B cell (primary cell): ENCODE data around the gene SAMD4A. TPM values are rescaled to one million over a fixed set of nuclear protein-coding genes. Genes with fewer than 3 reads are reported as not detected.

Source experiments
- ATAC-seq: fragments of 200-7000 bp; cut with Tn5 transposase; one replicate; pipeline ENCODE4 v1.10.0; 2021; ENCODE audit warnings: low read depth, mild to moderate bottlenecking, moderate number of reproducible peaks, moderate library complexity
- CTCF ChIA-PET: fragments of 350-600 bp; sonication (Branson Sonifier 250); formaldehyde crosslinking; loops from one replicate; lab custom pipeline; 2021; ENCODE audit warnings: antibody characterized with exemption, inconsistent platforms; lab: Charles Lee
- POLR2A ChIA-PET: fragments of 350-600 bp; sonication (Branson Sonifier 250); formaldehyde crosslinking; loops from one replicate; lab custom pipeline; 2021; ENCODE audit warnings: antibody characterized with exemption; lab: Charles Lee
- DNase-seq: peaks from one replicate; pipeline ENCODE4 v3.0.0; 2013
- H2AFZ ChIP-seq: 2 replicates; pipeline ENCODE4 v1.6.1; 2012; ENCODE audit warnings: mild to moderate bottlenecking, low read depth, low read length; ENCODE audit not compliant: insufficient read depth, poor library complexity, severe bottlenecking
- H3K27ac ChIP-seq, 2 donors: 1 replicate in 1 of 2; 2 replicates in 1 of 2; pipeline ENCODE4 v1.5.1; 2012 to 2013; ENCODE audit warnings: low read length in 2 of 2, mild to moderate bottlenecking in 2 of 2, moderate library complexity in 1 of 2
- H3K27me3 ChIP-seq, 4 experiments: fragments of 200-600 bp in 1 of 4; sonication (generic) in 1 of 4; replicated peaks in 1 of 4; 1 replicate in 2 of 4; 2 replicates in 2 of 4; pipeline versions ENCODE4 v1.6.1 to v1.7.0; 2013 to 2016; ENCODE audit warnings: low read length in 3 of 4, mild to moderate bottlenecking in 2 of 4, mixed read lengths in 1 of 4, moderate library complexity in 1 of 4; ENCODE audit not compliant: insufficient read depth in 4 of 4, control insufficient read depth in 3 of 4; ENCODE audit errors: control extremely low read depth in 1 of 4
- H3K36me3 ChIP-seq, 2 experiments: replicated peaks in 1 of 2; 1 replicate in 1 of 2; 2 replicates in 1 of 2; pipeline versions ENCODE4 v1.6.1 to v1.7.1; 2013; ENCODE audit warnings: low read length in 1 of 2; ENCODE audit not compliant: insufficient read depth in 2 of 2, control insufficient read depth in 1 of 2; ENCODE audit errors: control extremely low read depth in 1 of 2, extremely low read depth in 1 of 2
- H3K4me1 ChIP-seq, 2 donors: fragments of 200-600 bp in 1 of 2; sonication (generic) in 1 of 2; 1 replicate in 1 of 2; 2 replicates in 1 of 2; pipeline versions ENCODE4 v1.5.1 to v1.6.1; 2013 to 2017; ENCODE audit warnings: low read length in 2 of 2; ENCODE audit not compliant: control insufficient read depth in 2 of 2, insufficient read depth in 2 of 2
- H3K4me2 ChIP-seq: replicated peaks from 2 replicates; pipeline ENCODE3; 2012; ENCODE audit warnings: mild to moderate bottlenecking, low read depth, low read length; ENCODE audit not compliant: poor library complexity, severe bottlenecking
- H3K4me3 ChIP-seq, 5 experiments: fragments of 200-600 bp in 1 of 5; sonication (generic) in 1 of 5; 1 replicate in 3 of 5; 2 replicates in 2 of 5; pipeline versions ENCODE4 v1.5.1 to v1.7.0; 2011 to 2016; ENCODE audit warnings: low read length in 4 of 5, mild to moderate bottlenecking in 4 of 5, low read depth in 2 of 5, control low read depth in 1 of 5, moderate library complexity in 1 of 5; ENCODE audit not compliant: insufficient read depth in 1 of 5; ENCODE audit errors: control extremely low read depth in 1 of 5, extremely low read depth in 1 of 5
- H3K79me2 ChIP-seq: fragments of 200-600 bp; sonication (generic); one replicate; pipeline ENCODE4 v1.6.0; 2016; ENCODE audit warnings: low read length; ENCODE audit not compliant: control insufficient read depth, insufficient read depth
- H3K9ac ChIP-seq: fragments of 200-600 bp; sonication (generic); 2 replicates; pipeline ENCODE4 v1.6.1; 2017; ENCODE audit warnings: mild to moderate bottlenecking, low read length, moderate library complexity
- H3K9me3 ChIP-seq, 3 donors: one replicate each; pipeline versions ENCODE4 v1.6.1 to v1.7.1; 2013; ENCODE audit warnings: low read length in 2 of 3; ENCODE audit not compliant: control insufficient read depth in 2 of 3, insufficient read depth in 1 of 3; ENCODE audit errors: control extremely low read depth in 1 of 3
- H4K20me1 ChIP-seq: 2 replicates; pipeline ENCODE4 v1.6.0; 2012; ENCODE audit warnings: mild to moderate bottlenecking, low read length; ENCODE audit not compliant: insufficient read depth, control insufficient read depth, poor library complexity, severe bottlenecking
- H3K27ac Mint-ChIP-seq: one replicate; pipeline ENCODE4 v1.8.0; 2021; ENCODE audit warnings: mixed read lengths
- H3K27me3 Mint-ChIP-seq: one replicate; pipeline ENCODE4 v1.8.0; 2021; ENCODE audit warnings: mixed read lengths
- H3K4me1 Mint-ChIP-seq: one replicate; pipeline ENCODE4 v1.8.0; 2021; ENCODE audit warnings: mixed read lengths
- H3K4me3 Mint-ChIP-seq: one replicate; pipeline ENCODE4 v1.8.0; 2021; ENCODE audit warnings: mixed read lengths
- H3K9me3 Mint-ChIP-seq: one replicate; pipeline ENCODE4 v1.8.0; 2022; ENCODE audit warnings: mixed read lengths; ENCODE audit not compliant: insufficient read depth
- CTCF ChIP-seq: fragments of 200-600 bp; IDR thresholded peaks from one replicate; pipeline ENCODE4 v1.8.0; 2022; ENCODE audit warnings: antibody characterized with exemption, mild to moderate bottlenecking
- EZH2 ChIP-seq: IDR thresholded peaks from 2 replicates; pipeline ENCODE4 v1.6.1; 2012; ENCODE audit warnings: borderline replicate concordance, low read depth, mild to moderate bottlenecking, moderate library complexity, low read length; ENCODE audit not compliant: insufficient read depth, poor library complexity, severe bottlenecking
- WGBS: methylation state at CpG from one replicate; pipeline ENCODE4 v1.1.5; 2013; ENCODE audit warnings: missing lambda C conversion rate; ENCODE audit not compliant: insufficient coverage; 5-methylcytosine and 5-hydroxymethylcytosine counted together
- intact Hi-C: fragments of 100-400 bp; cut with micrococcal nuclease; formaldehyde crosslinking; loops from one replicate; pipeline ENCODE4 v1.10.0; 2022
- polyA plus RNA-seq: library from polyadenylated mRNA; depleted of rRNA; stranded (reverse); fragments of >200 nt; gene quantifications from 2 replicates; pipeline ENCODE4 v1.2.3, GENCODE V29; 2012
- total RNA-seq, 2 donors: library from RNA; stranded (reverse); fragments of 120-200 nt in 1 of 2; gene quantifications; 1 replicate in 1 of 2; 2 replicates in 1 of 2; pipeline versions ENCODE4 v1.2.3 to v1.2.4, GENCODE V29; 2013 to 2022

The SAMD4A gene
- total and polyA plus RNA-seq, 2 donors (not counting 1 experiment from before 2014, with no cell fraction given), result 5.7 to 13.7 TPM

- intact Hi-C loops, result no loop called here
- Mint-ChIP-seq H3K4me3 (no peak overlapping the region), H3K27me3 (no peaks in the 10 kb centered on the region), H3K27ac (no peak overlapping the region), H3K4me1 (peaks cover 1% of the 10 kb centered on the region), H3K9me3 (no peaks in the 10 kb centered on the region)
- no peak for ATAC-seq
- no peak overlapping the region for H3K9ac ChIP-seq
- H3K4me1 ChIP-seq, result no peaks in the 10 kb centered on the region
- no peaks in the 10 kb centered on the region for H3K27me3 ChIP-seq
- POLR2A ChIA-PET, result no interaction called here
- no peaks in the 10 kb centered on the region for H3K36me3 ChIP-seq
- no peak overlapping the region for H3K27ac ChIP-seq
- no peak overlapping the region for H2AFZ ChIP-seq
- H3K79me2 ChIP-seq, result peaks cover 9% of the 10 kb centered on the region
- no peaks in the 10 kb centered on the region for H4K20me1 ChIP-seq
- CTCF ChIA-PET, result interaction anchor here (1.1 kb wide), 1 partner anchor 164 kb away, joined by 4 read pairs; no protein-coding TSS in a partner anchor
- 98% methylated on average over 5 of the region's 12 CpGs for WGBS
- no peak for DNase-seq
- no peak overlapping the region for H3K4me2 ChIP-seq
- TF ChIP-seq CTCF (no peak), EZH2 (no peak)
- H3K9me3 ChIP-seq, result no peaks in the 10 kb centered on the region
- no peak overlapping the region for H3K4me3 ChIP-seq
These were observed 43.4 kb downstream of the SAMD4A start for GRCh38 chr14:54610051-54610977.

GRCh38 chr14:54614296-54614695, 47.4 kb downstream of the SAMD4A start:
- Histone ChIP-seq H3K79me2 (no peaks in the 10 kb centered on the region), H3K27me3 (no peaks in the 10 kb centered on the region), H3K4me3 (no peak overlapping the region), H3K4me1 (no peaks in the 10 kb centered on the region), H3K9me3 (no peaks in the 10 kb centered on the region), H2AFZ (no peak overlapping the region), H3K9ac (no peak overlapping the region), H4K20me1 (no peaks in the 10 kb centered on the region), H3K4me2 (no peak overlapping the region), H3K36me3 (no peaks in the 10 kb centered on the region), H3K27ac (no peak overlapping the region)
- intact Hi-C loops, result no loop called here
- no peak for TF ChIP-seq CTCF
- DNase-seq, result no peak
- Mint-ChIP-seq H3K4me1 (no peaks in the 10 kb centered on the region), H3K27me3 (no peaks in the 10 kb centered on the region), H3K4me3 (no peak overlapping the region), H3K9me3 (no peaks in the 10 kb centered on the region), H3K27ac (no peak overlapping the region)
- POLR2A ChIA-PET, result no interaction called here
- CTCF ChIA-PET, result no interaction called here
- no peak for ATAC-seq
- no CpG with 5 or more reads among the region's 3 CpGs for WGBS
